ENCODE results near the gene SLC19A1.

Gene SLC19A1

DNA sequence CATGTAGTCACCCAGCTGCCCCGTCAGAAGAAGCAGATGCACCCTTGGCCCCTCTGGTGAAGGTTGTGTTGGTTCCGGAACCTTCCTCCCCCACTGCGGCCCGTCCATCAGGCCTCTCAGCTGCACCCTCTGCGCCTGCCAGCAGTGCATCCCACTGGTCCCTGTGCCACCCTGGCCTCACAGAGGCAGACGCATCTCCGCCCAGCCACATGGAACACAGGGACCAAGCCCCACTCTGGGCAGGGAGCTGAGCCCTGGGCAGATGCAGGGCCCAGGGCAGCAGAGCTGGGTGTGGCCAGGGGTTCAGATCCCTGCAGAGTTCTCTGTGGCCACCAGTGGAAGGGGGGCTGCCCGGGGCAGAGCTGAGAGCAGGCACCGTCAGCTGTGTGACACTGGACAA lies 50.6 kb downstream of the SLC19A1 start:
- DNase-seq (ENCODE audit: low spot score) = no peak

DNA sequence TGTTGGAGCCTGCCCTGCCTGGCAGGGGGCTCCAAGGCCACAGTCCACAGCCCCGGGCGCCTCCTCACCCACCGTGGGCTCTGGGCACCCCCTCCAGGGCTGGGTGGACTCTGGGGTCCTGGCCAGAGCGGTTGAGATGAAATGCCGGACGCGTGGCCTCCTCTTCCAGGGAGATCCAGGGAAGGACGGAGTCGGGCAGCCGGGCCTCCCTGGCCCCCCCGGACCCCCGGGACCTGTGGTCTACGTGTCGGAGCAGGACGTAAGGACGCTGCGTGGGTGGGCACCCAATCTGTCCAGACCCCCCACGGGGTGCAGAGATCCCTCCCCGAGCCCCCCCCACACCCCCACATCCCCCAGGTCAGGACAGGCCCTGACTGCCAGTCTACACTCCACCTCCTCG lies 51.2 kb downstream of the SLC19A1 start:
- DNase-seq (ENCODE audit: low spot score) = no peak

DNA sequence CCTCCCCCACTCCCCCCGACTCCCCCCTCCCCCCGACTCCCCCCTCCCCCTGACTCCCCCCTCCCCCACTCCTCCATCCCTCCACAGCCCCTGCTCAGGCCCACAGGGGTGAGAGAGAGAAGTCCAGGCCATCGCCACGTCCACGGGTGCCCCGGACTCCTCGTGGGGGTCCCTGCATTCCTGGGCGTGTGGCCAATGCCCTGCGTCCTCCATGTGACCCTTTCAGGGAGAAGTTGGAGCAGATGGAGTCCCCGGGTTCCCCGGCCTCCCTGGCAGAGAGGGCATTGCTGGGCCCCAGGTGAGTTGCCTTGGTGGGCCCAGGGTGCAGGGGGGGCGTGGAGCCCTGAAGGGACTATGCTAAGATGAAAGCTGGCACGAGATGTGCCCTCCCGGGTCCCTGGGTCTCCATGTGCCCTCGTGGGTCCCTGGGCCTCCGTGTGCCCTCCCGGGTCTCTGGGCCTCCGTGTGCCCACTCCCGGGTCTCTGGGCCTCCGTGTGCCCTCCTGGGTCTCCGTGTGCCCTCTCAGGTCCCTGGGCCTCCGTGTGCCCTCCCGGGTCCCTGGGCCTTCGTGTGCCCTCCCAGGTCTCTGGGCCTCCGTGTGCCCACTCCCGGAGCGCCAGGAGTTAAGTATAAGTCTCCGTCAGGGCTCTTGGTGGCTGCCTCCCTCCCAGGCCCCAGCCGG lies 52.0 kb downstream of the SLC19A1 start:
- no peak for DNase-seq (ENCODE audit: low spot score)

DNA sequence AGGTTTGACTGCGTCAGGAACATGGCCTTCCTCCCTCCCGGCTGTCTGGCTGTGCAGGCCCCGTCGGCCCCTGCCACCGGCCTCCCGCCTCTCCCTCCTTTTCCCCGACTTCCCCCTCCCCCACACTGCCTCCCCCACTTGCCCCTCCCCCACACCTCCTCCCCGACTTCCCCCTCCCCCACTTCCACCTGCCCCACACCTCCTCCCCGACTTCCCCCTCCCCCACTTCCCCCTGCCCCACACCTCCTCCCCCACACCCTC lies 52.6 kb downstream of the SLC19A1 start:
- DNase-seq (ENCODE audit: low spot score) = no peak

DNA sequence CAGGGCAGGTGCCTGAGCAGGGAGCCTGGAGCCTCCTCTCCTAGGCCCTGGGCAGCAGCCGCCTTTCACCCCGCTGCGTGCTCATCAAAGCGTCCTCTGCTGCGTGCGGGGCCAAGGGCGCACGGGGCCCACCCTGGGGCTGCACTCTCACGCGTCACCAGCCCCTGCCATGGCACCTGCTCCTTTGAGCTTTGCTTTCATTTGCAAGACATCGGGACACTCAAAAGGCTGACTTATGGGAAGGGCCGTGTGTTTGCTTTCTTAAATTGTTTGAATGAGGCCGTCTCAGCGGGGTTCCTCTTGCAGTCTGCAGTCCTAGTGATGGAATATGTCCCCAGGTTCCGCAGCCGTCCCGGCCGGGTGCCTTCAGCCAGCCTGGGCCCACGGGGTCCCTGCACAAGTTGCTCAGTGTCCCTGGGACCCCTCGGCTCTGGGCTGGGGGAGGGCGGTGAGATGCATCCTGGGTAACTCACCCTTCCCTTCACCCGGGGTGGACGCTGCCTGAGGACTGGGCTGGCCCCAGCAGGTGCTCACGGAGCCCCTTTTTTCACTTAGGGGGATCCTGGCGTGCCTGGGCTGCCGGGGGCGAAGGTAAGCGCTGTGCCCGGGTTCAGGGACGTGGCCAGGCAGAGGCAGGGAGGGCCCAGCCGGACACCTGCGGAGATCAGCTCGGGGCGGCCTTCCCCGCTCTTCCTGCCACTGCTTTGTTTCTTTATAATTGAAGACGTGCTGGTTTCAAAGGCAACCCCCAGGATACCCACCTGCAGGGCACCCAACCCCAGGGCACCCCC lies 53.1 kb downstream of the SLC19A1 start:
- DNase-seq (ENCODE audit: low spot score) = no peak

DNA sequence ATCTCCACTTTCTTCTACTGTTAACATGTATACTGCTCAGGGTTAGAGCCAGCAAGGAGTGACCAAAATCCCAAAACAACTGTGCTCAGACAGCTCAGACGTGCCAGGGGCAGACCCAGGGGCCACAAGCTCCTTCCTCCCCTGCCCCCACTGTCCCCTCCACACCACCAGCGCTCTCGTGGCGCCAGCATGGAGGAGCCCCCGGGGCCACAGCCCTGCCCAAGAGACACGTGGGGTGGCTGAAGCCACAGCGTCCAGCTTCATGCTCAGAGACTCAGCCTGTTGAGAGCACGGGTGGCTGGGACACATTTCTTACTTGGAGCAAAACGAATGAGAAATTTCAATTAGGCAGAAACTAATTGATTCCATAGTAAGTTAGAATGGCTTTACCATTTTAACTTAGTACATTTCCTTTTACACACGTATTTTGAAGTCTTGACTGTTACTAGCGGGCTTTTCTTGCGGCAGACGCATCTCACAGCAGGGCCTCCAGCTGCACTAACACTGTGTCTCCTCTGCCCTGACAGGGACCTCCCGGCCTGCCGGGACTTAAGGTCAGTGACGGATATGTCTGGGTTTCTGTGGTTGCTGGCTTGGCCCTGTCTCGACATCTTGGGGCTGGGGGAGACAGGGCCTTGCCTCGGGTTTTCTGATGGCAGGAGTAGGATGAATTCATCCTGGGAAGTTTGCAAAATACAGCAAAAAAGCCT lies 54.2 kb downstream of the SLC19A1 start:
- no peak for DNase-seq (ENCODE audit: low spot score)

DNA sequence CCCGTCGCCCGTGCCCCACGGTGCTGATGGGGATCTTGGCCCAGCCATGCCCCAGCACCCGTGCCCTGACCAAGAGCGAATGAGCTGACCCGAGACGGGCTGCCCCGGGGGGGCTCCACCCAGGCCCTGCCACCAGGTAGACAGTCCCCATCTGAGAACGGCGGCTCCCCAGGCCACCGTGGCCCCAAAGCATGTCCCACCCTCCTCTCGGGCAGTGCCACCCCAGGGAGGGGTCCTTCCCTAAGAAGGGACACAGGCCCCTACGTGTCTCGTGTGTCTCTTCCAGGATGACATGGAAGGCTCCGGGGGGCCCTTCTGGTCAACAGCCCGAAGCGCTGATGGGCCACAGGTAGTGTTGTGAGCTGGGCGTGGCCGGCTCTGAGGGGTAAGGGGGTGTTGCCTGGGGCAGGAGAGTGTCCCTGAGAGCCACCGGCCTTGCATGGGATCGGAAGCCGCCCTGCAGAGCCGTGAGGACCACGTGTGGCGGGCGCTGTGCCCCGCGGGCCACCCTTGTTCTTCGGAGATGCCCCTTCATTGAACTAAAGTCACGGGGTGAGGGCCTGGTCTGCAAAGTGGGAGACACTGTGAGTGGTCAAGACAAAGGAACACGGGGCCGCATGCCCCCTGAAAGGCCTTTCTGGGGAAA lies 55.0 kb downstream of the SLC19A1 start:
- DNase-seq (ENCODE audit: low spot score) = no peak

DNA sequence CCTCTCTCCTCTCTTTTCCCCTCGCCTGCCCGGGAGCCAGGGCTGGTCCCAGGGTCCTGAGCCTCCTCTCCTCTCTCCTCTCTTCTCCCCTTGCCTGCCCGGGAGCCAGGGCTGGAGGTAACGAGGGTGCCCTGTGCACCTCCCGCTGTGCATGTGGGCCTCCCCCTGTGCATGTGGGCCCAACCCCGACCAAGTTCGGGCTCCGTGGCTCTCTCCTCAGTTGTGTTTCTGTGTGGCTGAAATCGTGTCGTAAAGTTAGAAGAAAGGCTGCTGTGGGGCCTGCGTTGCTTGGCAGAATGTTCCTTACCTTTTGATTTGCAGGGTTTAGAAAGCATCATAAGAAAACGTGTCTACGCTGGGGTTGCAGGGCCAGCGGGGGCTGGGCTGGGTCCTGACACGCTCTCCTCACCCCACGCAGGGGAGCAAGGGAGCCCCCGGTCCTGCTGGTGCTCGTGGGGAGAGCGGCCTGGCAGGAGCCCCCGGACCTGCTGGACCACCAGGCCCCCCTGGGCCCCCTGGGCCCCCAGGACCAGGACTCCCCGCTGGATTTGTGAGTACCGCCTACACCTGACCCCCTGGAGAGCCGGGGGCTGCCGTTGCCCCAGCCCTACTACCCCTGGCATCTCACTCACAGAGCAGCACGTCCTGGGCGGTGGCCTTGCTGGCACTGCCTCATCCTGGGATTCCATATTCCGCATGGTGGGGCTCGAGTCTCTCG lies 55.6 kb downstream of the SLC19A1 start:
- no peak for DNase-seq (ENCODE audit: low spot score)

DNA sequence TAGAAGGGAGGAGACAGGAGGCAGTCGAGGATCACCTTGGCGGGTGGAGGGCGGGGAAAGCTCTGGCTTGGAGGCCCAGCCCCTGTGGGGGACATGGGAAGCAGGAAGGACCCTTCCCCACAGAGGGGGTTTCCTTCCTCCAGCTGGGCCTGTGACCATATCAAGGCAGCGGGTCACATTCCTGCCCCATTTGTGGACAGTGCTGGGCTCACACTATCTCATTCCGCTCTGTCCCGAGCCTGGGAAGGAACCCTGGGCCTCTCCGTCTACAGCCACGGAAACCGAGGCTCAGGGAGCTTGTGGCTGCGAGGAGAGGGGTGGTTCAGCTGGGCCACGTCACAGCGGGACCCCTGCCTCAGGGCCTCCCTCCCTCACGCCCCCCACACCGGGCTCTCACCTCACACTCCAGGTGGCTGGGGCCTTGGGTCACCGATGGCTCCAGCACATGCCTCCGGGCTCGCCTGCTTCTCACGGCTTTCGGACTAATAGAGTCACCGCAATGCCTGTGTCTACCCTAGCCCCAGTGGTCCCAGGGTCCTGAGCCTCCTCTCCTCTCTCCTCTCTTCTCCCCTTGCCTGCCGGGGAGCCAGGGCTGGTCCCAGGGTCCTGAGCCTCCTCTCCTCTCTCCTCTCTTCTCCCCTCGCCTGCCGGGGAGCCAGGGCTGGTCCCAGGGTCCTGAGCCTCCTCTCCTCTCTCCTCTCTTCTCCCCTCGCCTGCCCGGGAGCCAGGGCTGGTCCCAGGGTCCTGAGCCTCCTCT lies 56.4 kb downstream of the SLC19A1 start:
- no peak for DNase-seq (ENCODE audit: low spot score)

DNA sequence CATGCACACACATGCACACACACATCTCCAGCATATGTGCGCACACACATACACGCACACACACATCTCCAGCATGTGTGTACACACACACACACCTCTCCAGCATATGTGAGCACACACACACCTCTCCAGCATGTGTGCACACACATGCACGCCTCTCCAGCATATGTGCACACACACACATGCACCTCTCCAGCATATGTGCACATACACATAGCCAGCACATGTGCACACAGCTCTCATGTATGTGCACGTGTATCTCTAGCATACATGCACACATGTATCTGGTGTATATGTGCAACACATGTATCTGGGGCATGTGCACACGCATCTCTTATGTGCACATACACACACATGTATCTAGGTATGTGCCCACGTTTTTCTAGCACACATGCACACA lies 57.9 kb downstream of the SLC19A1 start:
- DNase-seq (ENCODE audit: low spot score) = no peak

DNA sequence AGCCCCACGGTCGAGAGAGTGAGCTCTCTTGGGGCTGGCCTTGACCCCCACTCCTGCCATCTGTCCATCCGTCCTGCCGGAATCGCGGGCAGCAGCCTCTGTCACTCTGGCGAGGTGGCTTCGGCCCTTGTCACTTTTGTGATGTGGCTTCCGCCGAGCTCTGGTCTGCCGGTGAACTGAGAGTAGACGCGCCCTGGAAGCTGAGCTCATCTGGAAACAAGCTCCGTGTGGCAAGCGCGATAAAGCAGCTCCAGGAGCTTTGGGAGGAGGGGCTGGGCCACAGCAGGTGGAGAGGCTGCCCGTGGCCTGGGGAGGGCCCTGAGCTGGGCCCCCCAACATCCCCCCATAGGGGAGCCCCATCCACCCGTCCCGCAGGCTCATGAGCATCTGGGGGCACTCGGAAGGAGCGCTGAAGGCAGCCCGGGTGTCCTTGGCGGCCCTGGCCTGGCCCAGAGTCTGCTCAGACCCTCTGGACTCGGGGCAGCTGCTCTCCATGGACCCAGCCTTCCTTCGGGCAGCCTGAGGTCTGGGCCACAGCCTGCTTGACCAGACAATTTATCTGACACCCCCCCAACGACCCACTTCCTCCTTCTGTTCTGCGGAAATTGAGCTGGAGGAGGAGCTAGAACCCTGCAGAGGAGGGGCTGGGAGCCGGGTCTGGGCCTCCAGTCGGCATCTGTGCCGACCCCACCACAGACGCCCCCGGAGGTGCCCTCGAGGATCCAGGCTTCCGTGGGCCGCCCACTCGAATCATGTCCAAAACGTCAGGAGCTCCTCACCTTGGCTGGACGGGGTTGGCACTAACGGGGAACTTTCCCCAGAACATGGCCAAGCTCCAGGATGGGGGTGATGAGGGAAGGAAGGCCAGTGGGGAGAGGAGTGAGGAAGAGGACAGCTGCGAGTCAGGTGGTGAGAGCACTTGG lies 59.1 kb downstream of the SLC19A1 start:
- DNase-seq (ENCODE audit: low spot score) = no peak

DNA sequence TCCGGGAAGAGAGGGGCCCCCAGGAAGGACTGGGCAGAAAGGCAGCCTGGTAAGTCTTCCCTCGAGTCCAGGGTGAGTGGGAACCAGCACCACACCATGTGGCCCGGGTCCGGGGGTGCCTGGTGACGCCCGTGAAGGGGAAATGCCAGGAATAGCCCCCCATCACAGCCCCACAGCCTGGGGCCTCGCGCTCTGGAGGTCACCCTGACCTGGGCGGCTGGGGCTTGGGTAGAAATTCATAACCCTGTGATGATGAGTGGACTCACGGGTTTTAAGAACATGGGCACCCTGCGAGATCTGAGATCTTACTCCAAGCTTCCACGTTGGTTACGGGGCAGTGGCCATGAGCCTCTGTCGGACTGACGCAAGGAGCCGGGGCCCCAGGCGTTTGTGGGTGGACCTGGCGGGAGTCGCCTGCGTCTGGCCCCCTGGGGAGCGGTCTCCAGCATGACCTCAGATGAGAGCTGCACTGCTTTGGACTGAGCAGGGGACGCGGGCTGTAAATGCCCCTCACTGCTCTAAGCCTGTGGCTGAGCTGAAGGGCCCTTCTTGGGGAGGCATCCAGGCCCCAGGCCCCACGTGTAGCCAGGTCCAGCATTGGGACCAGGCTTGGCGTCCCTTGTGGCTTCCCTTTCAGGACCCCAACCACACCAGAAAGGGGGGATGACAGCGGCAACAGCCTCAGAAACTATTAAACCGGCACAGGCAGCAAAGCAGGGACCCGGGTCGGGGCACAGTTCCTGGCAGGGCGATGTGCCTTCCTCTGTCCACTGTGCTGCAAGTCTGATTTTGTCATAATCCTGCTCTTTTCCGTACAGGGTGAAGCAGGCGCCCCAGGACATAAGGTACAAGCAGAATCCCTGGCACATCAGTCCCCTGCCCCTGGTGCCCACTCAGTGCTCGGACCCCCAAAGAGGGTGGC lies 60.0 kb downstream of the SLC19A1 start:
- no peak for DNase-seq (ENCODE audit: low spot score)

DNA sequence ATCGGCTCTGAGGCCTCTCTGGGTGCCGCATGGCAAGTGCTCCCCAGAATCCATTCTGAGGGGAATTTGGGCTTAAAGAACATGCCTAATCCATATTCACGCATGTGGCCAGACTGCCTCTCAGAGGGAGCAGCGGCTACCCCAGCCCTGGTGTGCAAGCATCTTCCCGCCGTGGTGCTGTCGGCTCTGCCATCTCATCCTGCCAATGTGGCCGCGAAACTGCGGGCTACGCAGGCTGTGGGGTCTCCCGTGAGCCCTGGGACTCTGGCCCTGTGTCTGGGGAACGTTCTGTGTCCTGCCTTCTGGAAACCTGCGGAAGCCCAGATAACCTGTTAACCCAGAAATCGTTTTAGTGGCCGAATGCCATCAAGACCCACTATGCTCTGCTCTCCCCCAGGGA lies 60.7 kb downstream of the SLC19A1 start:
- DNase-seq (ENCODE audit: low spot score) = no peak

DNA sequence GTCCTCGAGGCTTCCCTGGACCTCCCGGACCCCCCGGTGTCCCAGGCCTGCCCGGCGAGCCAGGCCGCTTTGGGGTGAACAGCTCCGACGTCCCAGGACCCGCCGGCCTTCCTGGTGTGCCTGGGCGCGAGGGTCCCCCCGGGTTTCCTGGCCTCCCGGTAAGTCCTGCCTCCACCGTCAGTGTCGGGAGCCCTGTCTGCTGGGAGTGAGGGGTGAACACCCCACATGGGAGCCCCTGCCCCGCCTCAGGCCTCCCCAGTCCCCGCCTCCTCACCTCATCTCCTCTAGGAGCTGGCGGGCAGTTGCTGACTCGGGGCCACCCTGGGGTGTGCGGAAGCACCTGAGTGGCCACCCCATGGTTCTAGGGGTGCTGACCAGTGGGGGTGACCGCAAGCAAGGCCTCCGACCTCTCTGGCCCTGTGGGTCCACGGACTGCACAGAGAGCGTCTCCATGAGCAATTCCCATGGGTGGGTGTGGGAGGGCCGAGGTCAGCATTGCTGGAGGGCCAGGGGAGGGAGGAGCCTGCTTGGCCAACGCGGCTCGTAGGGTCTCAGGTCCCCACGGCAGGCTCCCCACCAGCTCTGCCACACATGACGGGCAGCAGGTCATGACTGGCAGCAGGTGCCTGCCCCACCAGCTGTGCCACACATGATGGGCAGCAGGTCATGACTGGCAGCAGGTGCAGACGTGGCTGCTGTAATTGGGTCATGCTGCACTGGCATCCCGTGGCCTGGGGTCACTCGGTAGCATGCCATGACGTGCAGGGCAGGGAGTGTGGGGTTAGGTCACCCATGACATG lies 61.3 kb downstream of the SLC19A1 start:
- DNase-seq (ENCODE audit: low spot score) = no peak

DNA sequence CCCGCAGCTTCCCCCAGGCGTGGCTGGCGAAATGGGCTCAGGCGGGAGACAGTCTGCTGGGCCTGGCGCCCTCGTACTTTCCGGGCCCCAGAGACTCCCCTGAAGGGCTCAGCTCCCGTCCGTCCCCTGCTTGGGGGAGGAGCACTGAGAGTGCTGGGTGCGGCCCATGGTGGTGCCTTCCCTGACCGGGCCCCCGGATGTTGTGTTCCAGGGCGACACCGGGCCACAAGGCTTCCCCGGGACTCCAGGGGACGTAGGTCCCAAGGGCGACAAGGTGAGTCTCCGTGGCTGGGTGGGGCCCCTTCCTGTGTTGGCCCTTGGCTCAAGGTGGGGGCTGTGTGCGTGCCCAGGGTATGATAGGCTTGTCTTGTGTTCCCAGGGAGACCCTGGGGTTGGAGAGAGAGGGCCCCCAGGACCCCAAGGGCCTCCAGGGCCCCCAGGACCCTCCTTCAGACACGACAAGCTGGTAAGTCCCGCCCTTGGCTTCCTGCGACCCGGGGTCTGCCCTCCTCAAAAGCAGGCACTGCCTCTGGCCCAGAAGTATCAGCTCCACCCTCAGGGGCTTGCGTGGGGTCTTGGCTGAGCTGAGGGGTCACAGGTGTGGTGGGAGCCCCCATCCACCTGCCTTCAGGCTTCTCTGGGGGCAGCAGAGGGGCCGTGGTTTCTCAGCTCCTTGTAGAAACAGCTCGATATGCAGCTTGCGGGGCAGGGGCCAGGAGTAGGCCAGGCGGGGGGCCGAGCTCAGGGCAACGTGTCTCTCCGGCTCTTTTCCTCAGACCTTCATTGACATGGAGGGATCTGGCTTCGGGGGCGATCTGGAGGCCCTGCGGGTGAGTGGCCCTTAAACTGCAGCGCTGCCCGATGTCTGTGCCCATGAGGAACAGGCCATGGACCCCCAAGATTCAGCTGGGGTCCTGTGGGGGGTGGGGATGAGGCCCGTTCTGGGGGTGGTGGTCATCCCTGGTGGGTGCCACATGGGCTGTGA lies 62.3 kb downstream of the SLC19A1 start:
- no peak for DNase-seq (ENCODE audit: low spot score)

DNA sequence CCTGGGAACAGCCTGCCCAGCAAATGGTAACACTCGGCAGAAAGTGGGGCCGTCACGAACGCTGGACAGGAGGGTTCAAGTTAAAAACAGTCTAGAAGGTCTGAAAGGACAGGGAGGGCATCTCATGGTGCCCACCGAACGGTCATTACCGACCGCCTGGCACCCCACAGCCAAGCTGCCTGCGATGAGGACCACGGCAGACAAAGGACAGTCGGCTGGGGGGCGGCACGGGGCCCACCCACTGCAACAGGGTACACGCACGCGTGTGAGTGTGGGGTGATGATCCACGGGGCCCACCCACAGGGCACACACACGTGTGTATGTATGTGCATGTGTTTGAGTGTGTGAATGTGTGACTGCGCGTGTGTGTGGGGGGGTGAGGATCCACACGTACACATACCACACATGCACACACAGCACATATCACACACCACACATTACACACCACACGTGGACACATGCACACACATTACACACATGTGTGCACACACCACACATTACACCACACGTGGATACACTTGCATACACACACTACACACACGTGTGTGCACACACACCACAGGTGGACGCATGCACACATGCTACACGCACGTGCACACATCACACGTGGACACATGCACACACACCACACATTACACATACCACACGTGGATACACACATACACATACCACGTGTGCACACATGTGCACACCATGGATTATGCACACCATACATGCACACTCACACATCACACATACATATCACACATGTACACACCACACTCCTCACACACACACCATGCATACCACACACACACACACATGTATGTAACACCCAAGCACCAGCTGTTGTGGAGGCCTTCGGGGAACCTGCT lies 63.2 kb downstream of the SLC19A1 start:
- DNase-seq (ENCODE audit: low spot score) = no peak
